Endodermal cell (in vitro differentiated cells): ENCODE data around the gene SGTB. TPM values are rescaled to one million over a fixed set of nuclear protein-coding genes. Genes with fewer than 3 reads are reported as not detected.

ENCODE experiments used
- DNase-seq: peaks from one replicate; pipeline ENCODE4 v3.0.0-alpha.2; 2017
- H3K27ac ChIP-seq: 2 replicates; pipeline ENCODE4 v1.5.1; 2013; ENCODE audit warnings: mild to moderate bottlenecking, low read depth, low read length, moderate library complexity
- H3K27me3 ChIP-seq: 2 replicates; pipeline ENCODE4 v1.6.1; 2013; ENCODE audit warnings: mild to moderate bottlenecking, low read length, moderate library complexity; ENCODE audit not compliant: insufficient read depth, control insufficient read depth, poor library complexity, severe bottlenecking
- H3K36me3 ChIP-seq: 2 replicates; pipeline ENCODE4 v1.7.0; 2013; ENCODE audit warnings: mild to moderate bottlenecking, low read length, moderate library complexity; ENCODE audit not compliant: control insufficient read depth, insufficient read depth
- H3K4me1 ChIP-seq: one replicate; pipeline ENCODE4 v1.7.0; 2013; ENCODE audit warnings: low read length; ENCODE audit not compliant: control insufficient read depth, insufficient read depth
- H3K4me3 ChIP-seq: 2 replicates; pipeline ENCODE4 v1.5.1; 2013; ENCODE audit warnings: mild to moderate bottlenecking, low read length, moderate library complexity
- H3K9ac ChIP-seq: 2 replicates; pipeline ENCODE4 v1.6.1; 2013; ENCODE audit warnings: mild to moderate bottlenecking, low read length, moderate library complexity; ENCODE audit not compliant: poor library complexity, severe bottlenecking; ENCODE audit errors: extremely low read depth
- H3K9me3 ChIP-seq: 2 replicates; pipeline ENCODE4 v1.6.1; 2013; ENCODE audit warnings: mild to moderate bottlenecking, low read length, moderate library complexity; ENCODE audit not compliant: control insufficient read depth
- H3K27ac Mint-ChIP-seq: 2 replicates; pipeline ENCODE4 v1.8.0; 2020; ENCODE audit warnings: mixed read lengths
- H3K27me3 Mint-ChIP-seq: 2 replicates; pipeline ENCODE4 v1.8.0; 2021; ENCODE audit warnings: mild to moderate bottlenecking, mixed read lengths; ENCODE audit not compliant: insufficient read depth
- H3K36me3 Mint-ChIP-seq: 2 replicates; pipeline ENCODE4 v1.8.0; 2020; ENCODE audit warnings: low read depth, mixed read lengths
- H3K4me1 Mint-ChIP-seq: 2 replicates; pipeline ENCODE4 v1.8.0; 2020; ENCODE audit warnings: mixed read lengths
- H3K4me3 Mint-ChIP-seq: 2 replicates; pipeline ENCODE4 v1.8.0; 2020; ENCODE audit warnings: mild to moderate bottlenecking, moderate library complexity, mixed read lengths
- H3K9me3 Mint-ChIP-seq: 2 replicates; pipeline ENCODE4 v1.8.0; 2020; ENCODE audit warnings: mild to moderate bottlenecking, mixed read lengths
- CTCF ChIP-seq: fragments of 200-600 bp; sonication (generic); conservative IDR thresholded peaks from 2 replicates; pipeline ENCODE4 v1.5.0; 2021; ENCODE audit warnings: antibody characterized with exemption, mild to moderate bottlenecking
- WGBS, 2 experiments: methylation state at CpG; one replicate each; pipeline versions ENCODE4 v1.1.5 to v1.1.7; 2013; ENCODE audit warnings: missing lambda C conversion rate in 2 of 2, mixed read lengths in 1 of 2; ENCODE audit not compliant: insufficient coverage in 1 of 2, insufficient read length in 1 of 2; 5-methylcytosine and 5-hydroxymethylcytosine counted together
- total RNA-seq, 2 donors: library from RNA; stranded (reverse); fragmentation: NEBNext Ultra II Directional in 1 of 2; extraction: Animal tissue kit (Norgen Biotek cat#: 25700) in 1 of 2; gene quantifications; 2 replicates in 1 of 2; 3 replicates in 1 of 2; pipeline ENCODE4 v1.2.1, GENCODE V29; 2021

SGTB gene
- total RNA-seq, 2 donors from 2014 or later: 14.6 to 17.9 TPM

DNA sequence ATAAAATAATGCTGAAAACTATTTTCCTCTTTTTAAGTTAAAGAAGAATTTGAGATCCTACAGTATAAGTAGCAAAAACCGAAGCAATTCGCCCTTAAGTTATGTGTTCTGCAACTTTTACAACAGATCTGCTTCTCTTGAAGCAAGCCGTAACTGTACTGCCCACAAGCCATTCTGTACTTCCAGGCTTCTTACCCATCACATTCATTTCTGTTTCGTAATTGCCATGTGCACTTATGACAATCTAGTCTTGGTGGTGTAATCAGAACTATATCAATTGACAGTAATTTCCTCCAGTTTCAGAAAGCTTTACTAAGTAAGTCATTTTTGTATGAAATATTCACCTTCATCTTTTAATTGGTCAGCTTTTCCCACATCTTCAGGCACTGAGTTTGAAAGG lies 13.8 kb downstream of the SGTB start:
- Histone ChIP-seq H3K36me3 (peaks cover 32% of the 10 kb centered on the region), H3K27me3 (peaks cover 10% of the 10 kb centered on the region), H3K9me3 (no peaks in the 10 kb centered on the region), H3K27ac (no peak overlapping the region), H3K9ac (no peak overlapping the region), H3K4me3 (no peak overlapping the region), H3K4me1 (no peaks in the 10 kb centered on the region)
- no peak overlapping the region for H3K27ac Mint-ChIP-seq
- DNase-seq: no peak
- WGBS, 2 experiments: 93 to 94% methylated on average over 3 to 4 of the region's 4 CpGs
- no peak overlapping the region for H3K4me3 Mint-ChIP-seq
- H3K36me3 Mint-ChIP-seq: peaks cover 34% of the 10 kb centered on the region
- peaks cover 3% of the 10 kb centered on the region for H3K4me1 Mint-ChIP-seq
- no peaks in the 10 kb centered on the region for H3K9me3 Mint-ChIP-seq
- no peaks in the 10 kb centered on the region for H3K27me3 Mint-ChIP-seq
- no peak for TF ChIP-seq CTCF

- no peak for DNase-seq
- Histone ChIP-seq H3K27me3 (peaks cover 15% of the 10 kb centered on the region), H3K9me3 (no peaks in the 10 kb centered on the region), H3K4me1 (no peaks in the 10 kb centered on the region), H3K27ac (no peak overlapping the region), H3K36me3 (peaks cover 34% of the 10 kb centered on the region), H3K4me3 (no peak overlapping the region), H3K9ac (no peak overlapping the region)
- Mint-ChIP-seq H3K9me3 (no peaks in the 10 kb centered on the region), H3K27me3 (no peaks in the 10 kb centered on the region), H3K4me3 (no peak overlapping the region), H3K4me1 (peaks cover 3% of the 10 kb centered on the region), H3K27ac (no peak overlapping the region), H3K36me3 (peaks cover 34% of the 10 kb centered on the region)
- no peak for TF ChIP-seq CTCF
- WGBS, 2 experiments: 89 to 100% methylated on average over 1 to 4 of the region's 4 CpGs
Observed at GRCh38 chr5:65707663-65708062, 14.2 kb downstream of the SGTB start.

GRCh38 chr5:65704621-65705239 lies 17.2 kb downstream of the SGTB start:
- peaks cover 34% of the 10 kb centered on the region for H3K36me3 Mint-ChIP-seq
- no peak overlapping the region for H3K27ac Mint-ChIP-seq

More at GRCh38 chr5:65704621-65705239, 17.2 kb downstream of the SGTB start:
- Histone ChIP-seq H3K9ac (no peak overlapping the region), H3K9me3 (no peaks in the 10 kb centered on the region), H3K27me3 (peaks cover 23% of the 10 kb centered on the region), H3K4me3 (no peak overlapping the region), H3K4me1 (peaks cover 3% of the 10 kb centered on the region), H3K36me3 (peaks cover 15% of the 10 kb centered on the region), H3K27ac (no peak overlapping the region)
- TF ChIP-seq CTCF: no peak
- no peak overlapping the region for H3K4me3 Mint-ChIP-seq
- no peaks in the 10 kb centered on the region for H3K27me3 Mint-ChIP-seq
- H3K9me3 Mint-ChIP-seq: no peaks in the 10 kb centered on the region
- WGBS, 2 experiments: 53 to 100% methylated on average over 1 to 2 of the region's 2 CpGs
- peaks cover 3% of the 10 kb centered on the region for H3K4me1 Mint-ChIP-seq
- no peak for DNase-seq
